ENCODE measurements around the gene SPOP.
A peak's percentile ranks its signal among the peaks of the same experiment; 100 is the strongest.
"Not testable (repeated sequence)": the region's sequence is repeated elsewhere in the genome, so short reads cannot be mapped to it uniquely, and the experiment has no call there.

SPOP gene

GRCh38 chr17:49656247-49656646 lies 21.6 kb downstream of the SPOP start:
- DNase-seq (ENCODE audit: low read depth in 2 of 2): no peak

- no peak for DNase-seq (ENCODE audit: low read depth in 2 of 2)
These were observed 30.7 kb downstream of the SPOP start for GRCh38 chr17:49647256-49647585.

GRCh38 chr17:49646391-49647255 lies 31.3 kb downstream of the SPOP start:
- peak; percentile 16 to 20 for DNase-seq (ENCODE audit: low read depth in 2 of 2)

- not testable (repeated sequence) for DNase-seq (ENCODE audit: low read depth in 2 of 2)
These were observed 31.9 kb downstream of the SPOP start for GRCh38 chr17:49646056-49646390.

- no peak for DNase-seq (ENCODE audit: low read depth in 2 of 2)
These were observed 32.2 kb downstream of the SPOP start for GRCh38 chr17:49645654-49646053.

- DNase-seq (ENCODE audit: low read depth in 2 of 2): no peak
These were observed 37.3 kb downstream of the SPOP start for GRCh38 chr17:49640556-49640955.

GRCh38 chr17:49638818-49639217 lies 39.1 kb downstream of the SPOP start:
- no peak for DNase-seq (ENCODE audit: low read depth in 2 of 2)

- no peak for DNase-seq (ENCODE audit: low read depth in 2 of 2)
These were observed 40.2 kb downstream of the SPOP start for GRCh38 chr17:49637739-49638138.

- DNase-seq (ENCODE audit: low read depth in 2 of 2): no peak
These were observed 40.8 kb downstream of the SPOP start for GRCh38 chr17:49637050-49637449.

- DNase-seq (ENCODE audit: low read depth in 2 of 2): no peak
These were observed 42.8 kb downstream of the SPOP start for GRCh38 chr17:49635121-49635520.

GRCh38 chr17:49634485-49634860 lies 43.4 kb downstream of the SPOP start:
- no peak for DNase-seq (ENCODE audit: low read depth in 2 of 2)

- no peak for DNase-seq (ENCODE audit: low read depth in 2 of 2)
These were observed 44.0 kb downstream of the SPOP start for GRCh38 chr17:49633762-49634484.

- no peak for DNase-seq (ENCODE audit: low read depth in 2 of 2)
These were observed 44.6 kb downstream of the SPOP start for GRCh38 chr17:49633250-49633649.

- DNase-seq (ENCODE audit: low read depth in 2 of 2): no peak
These were observed 45.7 kb downstream of the SPOP start for GRCh38 chr17:49632201-49632600.

GRCh38 chr17:49631496-49631895 lies 46.4 kb downstream of the SPOP start:
- no peak for DNase-seq (ENCODE audit: low read depth in 2 of 2)

- no peak for DNase-seq (ENCODE audit: low read depth in 2 of 2)
These were observed 47.6 kb downstream of the SPOP start for GRCh38 chr17:49630113-49630900.

GRCh38 chr17:49629447-49629846 lies 48.5 kb downstream of the SPOP start:
- DNase-seq (ENCODE audit: low read depth in 2 of 2): no peak

GRCh38 chr17:49624896-49625295 lies 53.0 kb downstream of the SPOP start:
- DNase-seq (ENCODE audit: low read depth in 2 of 2): no peak

GRCh38 chr17:49621946-49622529 lies 55.9 kb downstream of the SPOP start:
- no peak for DNase-seq (ENCODE audit: low read depth in 2 of 2)

- DNase-seq (ENCODE audit: low read depth in 2 of 2): no peak
These were observed 56.5 kb downstream of the SPOP start for GRCh38 chr17:49621420-49621819.

GRCh38 chr17:49618028-49618611 lies 59.8 kb downstream of the SPOP start:
- no peak for DNase-seq (ENCODE audit: low read depth in 2 of 2)

- DNase-seq (ENCODE audit: low read depth in 2 of 2): no peak
These were observed 61.2 kb downstream of the SPOP start for GRCh38 chr17:49616601-49617131.
